ENCODE measurements around the gene GP5.

Gene GP5

GRCh38 chr3:194376241-194376560 is 22.9 kb downstream of the GP5 start:
- DNase-seq (ENCODE audit: low read depth in 2 of 2), result no peak

DNA sequence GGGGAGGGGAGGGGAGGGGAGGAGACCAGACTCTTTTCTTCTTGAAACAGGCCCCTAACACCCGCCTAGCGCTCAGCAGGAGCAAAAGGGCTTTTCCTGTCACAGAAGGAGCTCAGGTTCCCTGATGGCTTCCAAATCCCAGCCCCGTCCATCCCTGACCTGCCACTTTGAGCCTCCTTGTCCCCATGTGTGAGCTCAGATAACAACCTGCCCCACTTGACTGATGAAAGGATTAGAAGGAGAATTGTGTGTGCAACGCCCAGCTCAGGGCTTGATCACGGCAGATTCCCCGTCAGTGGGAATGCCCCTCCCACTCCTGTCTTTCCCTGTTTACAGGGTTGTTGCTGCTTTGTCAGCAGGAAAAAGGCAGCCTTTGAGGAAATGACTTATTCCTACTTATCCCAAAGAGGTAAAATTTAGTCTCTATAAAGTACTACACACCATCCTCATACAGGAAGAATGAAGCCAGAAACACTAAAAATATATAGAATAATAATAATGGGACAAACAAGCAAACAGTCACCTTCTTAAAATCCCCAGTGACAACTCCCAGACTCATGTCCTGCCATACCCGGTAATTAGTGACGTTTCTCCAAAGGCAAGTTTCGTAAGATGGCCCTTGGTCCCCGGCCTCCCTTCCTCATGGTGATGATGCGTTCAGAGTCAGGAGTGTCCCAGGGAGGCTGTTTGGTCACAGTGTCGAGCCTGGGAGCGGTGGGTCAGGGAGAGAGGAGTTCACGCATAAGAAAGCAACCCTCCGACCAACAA is 23.4 kb downstream of the GP5 start:
- DNase-seq (ENCODE audit: low read depth in 2 of 2), result no peak

GRCh38 chr3:194374935-194375334 is 24.1 kb downstream of the GP5 start:
- DNase-seq (ENCODE audit: low read depth in 2 of 2), result no peak

DNA sequence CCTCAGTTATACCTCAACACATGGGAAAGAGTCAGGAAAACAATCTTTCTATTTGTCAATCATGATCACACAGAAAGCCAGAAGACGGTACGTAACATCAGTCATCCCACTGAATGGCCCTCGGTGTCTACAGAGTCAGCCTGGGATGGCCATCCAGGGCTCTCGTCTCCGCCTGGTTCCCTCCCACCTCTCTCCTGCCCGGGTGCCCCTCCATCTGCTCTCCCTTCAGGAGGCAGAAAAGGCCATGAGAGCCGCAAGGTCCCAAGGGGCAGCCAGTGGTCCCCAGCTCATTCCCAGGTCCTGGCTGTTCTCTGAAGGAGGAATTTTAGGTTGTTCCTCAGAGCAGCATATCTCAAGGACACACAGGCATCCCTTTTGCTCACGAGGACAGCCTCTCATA is 25.2 kb downstream of the GP5 start:
- DNase-seq (ENCODE audit: low read depth in 2 of 2), result no peak

- DNase-seq (ENCODE audit: low read depth in 2 of 2), result no peak
Measured at GRCh38 chr3:194373028-194373427, 26.0 kb downstream of the GP5 start.

DNA sequence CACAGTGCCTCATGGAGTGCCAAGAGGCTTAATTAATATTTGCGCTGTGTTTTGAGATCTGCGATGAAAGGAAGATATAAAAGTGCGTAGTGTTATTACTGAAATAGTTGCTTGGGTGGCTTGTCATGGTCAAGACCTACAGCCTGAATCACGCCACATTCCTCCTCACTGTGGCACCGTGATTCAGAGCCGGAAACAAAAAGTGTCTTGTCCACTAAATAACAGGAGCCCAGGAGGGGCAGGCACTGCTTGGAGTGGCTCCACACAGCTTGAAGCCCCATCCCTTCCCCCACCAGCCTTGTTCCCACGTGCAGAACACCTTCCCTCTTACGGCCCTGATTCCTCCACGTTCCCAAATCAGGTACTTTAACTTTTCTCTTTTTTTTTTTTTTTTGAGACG is 28.3 kb downstream of the GP5 start:
- no peak for DNase-seq (ENCODE audit: low read depth in 2 of 2)

DNA sequence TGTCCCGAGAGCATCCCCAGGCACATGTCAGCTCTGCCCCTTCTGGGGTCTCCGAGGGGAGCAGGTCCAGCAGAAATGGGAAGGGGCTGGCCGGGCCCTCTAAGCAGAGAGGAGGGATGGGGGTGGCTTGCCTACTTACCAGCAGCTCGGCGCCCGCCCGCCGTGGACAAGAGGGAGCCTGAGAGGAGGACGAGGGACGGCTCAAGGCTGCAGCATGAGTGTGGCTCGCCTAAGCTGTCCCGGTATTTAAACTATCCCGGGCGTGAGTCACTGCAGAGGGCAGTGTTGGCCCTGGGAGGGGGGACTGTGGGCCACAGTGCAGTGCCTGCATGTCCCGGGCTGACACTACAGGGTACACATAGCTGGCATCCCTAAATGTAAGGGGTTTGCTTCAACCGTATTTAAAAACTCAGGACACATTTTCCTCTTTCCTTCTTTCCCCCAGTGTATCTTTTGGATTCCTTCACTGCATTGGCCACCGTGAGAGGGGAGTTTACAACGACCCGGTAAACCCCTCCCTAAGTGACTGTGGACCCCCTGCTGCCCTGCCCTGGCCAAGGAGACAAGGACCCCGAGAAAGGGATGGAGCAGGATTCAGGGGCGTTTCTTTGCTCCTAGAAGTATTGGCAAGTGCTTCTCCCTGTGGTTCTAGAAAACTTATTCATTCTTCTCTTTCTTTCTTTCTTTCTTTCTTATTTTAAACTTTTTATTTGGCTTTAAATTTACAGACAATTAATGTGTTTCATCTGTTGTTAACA is 29.4 kb downstream of the GP5 start, which contains the start of gene LRRC15:
Gene LRRC15, minus strand, starts transcription at position 222 of the 758 bp plus-strand sequence. CDS start 8,700 bp downstream, outside the sequence.
- DNase-seq (ENCODE audit: low read depth in 2 of 2), result no peak

GRCh38 chr3:194368918-194369317 is 30.1 kb downstream of the GP5 start:
- no peak for DNase-seq (ENCODE audit: low read depth in 2 of 2)

DNA sequence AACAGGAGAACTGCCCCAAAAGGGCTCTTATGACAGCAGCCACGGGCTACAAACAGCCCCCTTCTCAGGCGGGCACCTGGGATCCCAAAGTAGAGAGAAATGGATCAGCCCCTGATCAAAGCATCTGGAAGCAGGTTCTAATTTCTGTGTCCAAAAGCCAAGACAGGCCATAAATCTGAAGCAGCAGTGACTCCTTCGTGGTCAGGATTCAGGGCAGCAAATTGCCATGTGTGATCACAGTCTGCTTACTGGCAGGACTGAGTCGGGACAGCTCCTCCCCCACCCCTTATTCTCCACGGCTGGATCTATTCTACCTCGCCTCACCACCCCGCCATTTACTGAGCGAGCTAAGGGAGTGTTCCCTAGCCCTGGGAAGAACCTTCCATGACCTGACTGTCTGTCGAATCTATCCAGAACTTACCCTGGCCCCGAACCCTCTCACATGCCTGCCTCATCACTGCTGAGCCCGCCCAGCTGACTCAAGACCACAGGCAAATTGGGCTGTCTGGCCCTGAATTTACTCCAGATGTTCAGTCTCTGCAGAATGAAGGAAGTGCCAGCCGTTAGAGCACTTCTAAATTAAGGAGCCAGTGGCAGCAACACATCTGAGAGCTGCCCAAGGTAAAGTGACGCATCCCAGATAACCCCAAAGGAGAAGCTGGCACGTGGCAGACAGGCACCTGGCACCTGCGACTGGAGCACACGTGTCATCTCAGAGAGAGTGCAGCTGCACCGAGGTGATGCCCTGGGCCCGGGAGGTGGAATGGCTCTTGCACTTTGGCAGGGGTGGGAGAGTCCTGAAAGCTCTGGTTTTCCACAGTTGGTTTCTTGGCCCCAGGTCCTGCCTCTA is 30.8 kb downstream of the GP5 start:
- DNase-seq (ENCODE audit: low read depth in 2 of 2), result no peak

DNA sequence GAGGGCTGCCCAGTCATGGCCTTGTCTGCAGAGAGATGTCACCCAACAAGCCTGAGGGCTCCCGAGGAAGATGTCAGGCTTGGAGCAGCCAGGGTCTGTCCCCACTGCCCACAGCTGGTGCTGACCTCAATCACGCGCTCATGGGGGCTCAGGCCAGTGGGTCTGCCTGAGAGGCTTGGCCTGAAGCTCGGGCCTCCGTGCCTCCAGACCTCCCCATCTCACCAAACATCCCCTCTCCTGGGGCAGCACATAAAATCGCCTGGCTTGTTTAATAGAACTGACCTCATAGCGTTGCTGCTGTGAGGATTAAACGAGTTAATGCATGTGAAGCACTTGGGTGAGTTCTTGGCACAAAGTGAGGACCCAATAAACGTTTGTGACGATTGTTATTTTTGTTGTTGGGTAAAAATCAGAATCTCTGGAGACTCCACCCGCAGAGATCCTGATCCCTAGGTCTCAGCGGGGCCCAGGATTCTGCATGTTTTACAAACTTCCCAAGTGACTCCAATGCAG is 33.0 kb downstream of the GP5 start:
- DNase-seq (ENCODE audit: low read depth in 2 of 2), result no peak

DNA sequence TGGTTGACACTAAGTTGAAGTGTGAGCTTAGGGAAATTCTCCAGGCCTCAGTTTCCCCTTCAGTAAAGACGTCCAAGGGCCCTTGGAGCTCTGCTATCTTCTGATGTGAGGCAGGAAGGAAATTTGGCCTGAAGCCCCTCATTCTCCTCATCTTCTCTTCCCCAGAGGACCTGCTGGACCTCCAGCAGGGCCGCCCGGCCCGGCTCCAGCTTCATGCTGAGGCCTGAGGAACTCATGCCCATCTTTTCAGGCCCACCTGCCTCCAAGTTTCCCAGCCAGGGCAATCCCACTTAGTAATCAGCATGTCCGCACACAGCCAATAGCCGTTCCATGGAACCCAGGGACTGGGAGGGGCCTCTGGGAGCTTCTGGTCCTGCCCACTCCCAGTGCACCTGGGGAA is 33.5 kb downstream of the GP5 start:
- DNase-seq (ENCODE audit: low read depth in 2 of 2), result no peak

DNA sequence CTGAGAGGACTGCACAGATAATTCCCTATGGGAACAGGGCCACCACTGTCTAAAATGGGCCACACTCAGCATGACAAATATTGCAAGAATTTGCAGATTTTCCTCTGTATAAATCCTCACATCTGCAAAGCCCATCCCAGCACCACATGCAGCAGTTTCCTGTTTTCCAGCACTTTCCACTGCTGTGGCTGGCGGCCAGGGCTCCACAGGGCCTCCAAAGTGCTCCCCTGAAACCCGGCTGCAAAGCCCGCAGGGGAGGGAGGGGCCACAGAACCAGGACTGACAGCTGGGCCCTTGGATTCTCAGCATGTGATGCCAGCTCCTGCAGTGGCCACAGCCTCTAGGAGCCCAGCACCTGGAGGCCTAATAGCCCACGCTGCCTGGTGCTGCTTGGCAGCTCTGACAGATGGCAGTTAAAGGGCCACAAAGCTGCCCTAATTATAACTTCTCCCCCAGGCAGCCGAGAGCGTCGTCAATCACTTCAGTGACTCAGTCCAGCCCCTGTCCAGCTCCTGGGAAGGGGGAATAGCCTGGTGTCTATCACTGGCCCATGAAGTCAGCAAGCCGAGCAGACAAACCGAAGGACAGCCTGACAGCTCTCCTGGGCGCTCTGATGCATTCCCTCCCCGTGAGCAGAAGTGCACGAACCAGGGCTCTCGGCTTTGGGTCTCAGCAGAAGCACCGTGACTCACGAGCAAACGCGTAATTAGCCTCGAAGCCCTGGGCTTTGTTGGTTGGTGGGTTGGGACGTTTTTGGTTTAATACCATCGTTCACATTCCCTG is 34.2 kb downstream of the GP5 start:
- DNase-seq (ENCODE audit: low read depth in 2 of 2), result no peak

- DNase-seq (ENCODE audit: low read depth in 2 of 2), result no peak
Measured at GRCh38 chr3:194364314-194364651, 34.8 kb downstream of the GP5 start.

DNA sequence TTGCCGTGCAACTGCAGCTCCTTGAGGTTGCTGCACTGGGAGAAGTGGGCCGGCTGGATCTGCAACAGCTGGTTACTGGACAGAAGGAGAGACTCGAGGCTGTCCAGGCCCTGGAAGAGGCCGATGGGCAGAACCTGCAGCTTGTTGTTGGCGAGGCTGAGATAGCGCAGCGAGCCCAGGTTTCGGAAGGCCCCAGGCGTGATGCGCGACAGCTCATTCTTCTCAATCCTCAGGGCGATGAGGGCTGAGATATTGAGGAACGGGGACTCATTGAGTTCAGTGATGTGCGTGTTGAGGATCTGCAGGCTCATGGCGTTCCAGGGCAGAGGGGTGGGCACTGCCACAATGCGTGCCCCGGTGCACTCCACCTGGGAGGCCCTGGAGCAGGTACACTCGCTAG is 38.5 kb downstream of the GP5 start:
- no peak for DNase-seq (ENCODE audit: low read depth in 2 of 2)

- no peak for DNase-seq (ENCODE audit: low read depth in 2 of 2)
Measured at GRCh38 chr3:194357681-194358080, 41.4 kb downstream of the GP5 start.

- DNase-seq (ENCODE audit: low read depth in 2 of 2), result no peak
Measured at GRCh38 chr3:194355379-194355778, 43.7 kb downstream of the GP5 start.

GRCh38 chr3:194354315-194354714 is 44.8 kb downstream of the GP5 start:
- DNase-seq (ENCODE audit: low read depth in 2 of 2), result no peak

- DNase-seq (ENCODE audit: low read depth in 2 of 2), result no peak
Measured at GRCh38 chr3:194352667-194353246, 46.3 kb downstream of the GP5 start.

GRCh38 chr3:194351952-194352536 is 47.0 kb downstream of the GP5 start:
- DNase-seq (ENCODE audit: low read depth in 2 of 2), result no peak

DNA sequence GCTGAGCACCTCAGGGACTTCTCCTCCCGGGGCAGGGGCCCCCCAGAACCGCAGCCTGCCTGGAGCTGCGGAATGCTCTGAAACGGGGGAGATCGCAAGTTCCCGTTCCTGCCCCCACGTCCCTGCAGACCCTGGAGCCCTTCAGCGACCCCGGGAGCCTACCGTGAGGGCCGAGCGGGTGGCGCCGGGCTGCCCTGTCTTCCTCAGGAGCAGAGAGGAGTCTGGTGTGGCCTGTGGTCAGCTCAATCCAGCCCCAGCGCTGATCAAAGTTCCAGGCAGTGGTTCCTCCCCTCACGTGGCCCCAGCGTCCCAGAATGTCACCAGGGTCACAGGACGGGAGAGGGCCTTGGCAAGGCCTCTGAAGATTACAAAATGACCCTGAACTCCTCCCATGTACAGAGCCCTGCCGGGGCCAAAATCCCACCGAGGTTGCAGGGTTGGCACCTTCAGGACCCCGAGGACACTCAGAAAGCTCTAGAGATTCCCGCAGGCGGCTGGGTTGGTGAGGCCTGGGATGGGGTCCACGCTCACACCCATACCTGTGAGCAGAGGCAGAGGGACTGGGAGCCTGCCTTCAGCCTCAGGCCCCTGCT is 47.9 kb downstream of the GP5 start, which contains the start of gene CPN2:
Gene CPN2, minus strand, starts transcription at position 249 of the 593 bp plus-strand sequence. CDS start 8,626 bp downstream, outside the sequence.
- DNase-seq (ENCODE audit: low read depth in 2 of 2), result no peak

Data from activated CD8-positive, alpha-beta memory T cell treated with anti-CD3 and anti-CD28 coated beads for 4 hours (primary cell).